Activated naive CD8-positive, alpha-beta T cell treated with anti-CD3 and anti-CD28 coated beads for 36 hours (primary cell): ENCODE results near the gene CXCL17. TPM values are rescaled to one million over a fixed set of nuclear protein-coding genes. Genes with fewer than 3 reads are reported as not detected.
A peak's percentile ranks its signal among the peaks of the same experiment; 100 is the strongest.

Experiments used
- DNase-seq: peaks from one replicate; pipeline ENCODE4 v3.0.0; 2021
- H3K27ac Mint-ChIP-seq: one replicate; pipeline ENCODE4 v1.8.0; 2022; ENCODE audit warnings: mild to moderate bottlenecking, moderate library complexity, mixed read lengths
- H3K27me3 Mint-ChIP-seq: one replicate; pipeline ENCODE4 v1.8.0; 2022; ENCODE audit warnings: mild to moderate bottlenecking, mixed read lengths
- H3K36me3 Mint-ChIP-seq: one replicate; pipeline ENCODE4 v1.8.0; 2021; ENCODE audit warnings: mild to moderate bottlenecking, mixed read lengths
- H3K4me1 Mint-ChIP-seq: one replicate; pipeline ENCODE4 v1.8.0; 2021; ENCODE audit warnings: mixed read lengths
- H3K4me3 Mint-ChIP-seq: one replicate; pipeline ENCODE4 v1.8.0; 2022; ENCODE audit warnings: mild to moderate bottlenecking, moderate library complexity, mixed read lengths
- H3K9me3 Mint-ChIP-seq: one replicate; pipeline ENCODE4 v1.8.0; 2022; ENCODE audit warnings: mixed read lengths
- total RNA-seq, 2 experiments: library from RNA; stranded (reverse); gene quantifications; one replicate each; pipeline ENCODE4 v1.2.3, GENCODE V29; 2021

Gene CXCL17
- total RNA-seq, 2 experiments from 2014 or later = not detected

DNA sequence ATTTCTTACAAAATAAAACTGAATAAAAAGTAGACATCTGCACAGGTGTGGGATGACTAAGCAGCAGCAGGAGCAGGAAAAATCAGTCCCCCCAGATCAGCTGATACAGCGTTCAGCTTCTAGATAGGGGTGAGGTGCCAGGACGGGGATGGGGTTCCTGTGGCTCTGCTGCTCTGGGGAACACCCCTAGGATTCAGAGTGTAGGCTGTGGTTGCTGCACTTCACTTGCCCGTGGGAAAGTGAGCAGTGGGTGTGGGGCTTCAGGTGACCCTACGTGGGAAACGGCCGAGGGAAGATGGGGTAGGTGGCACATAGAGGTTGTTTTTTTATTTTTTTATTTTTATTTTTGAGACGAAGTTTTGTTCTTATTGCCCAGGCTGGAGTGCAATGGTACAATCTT is 3.2 kb upstream of the CXCL17 start:
- H3K27me3 Mint-ChIP-seq = no peaks in the 10 kb centered on the region
- no peak overlapping the region for H3K27ac Mint-ChIP-seq
- no peak for DNase-seq
- no peak overlapping the region for H3K4me3 Mint-ChIP-seq
- H3K9me3 Mint-ChIP-seq = no peaks in the 10 kb centered on the region
- no peaks in the 10 kb centered on the region for H3K36me3 Mint-ChIP-seq
- H3K4me1 Mint-ChIP-seq = peaks cover 5% of the 10 kb centered on the region

DNA sequence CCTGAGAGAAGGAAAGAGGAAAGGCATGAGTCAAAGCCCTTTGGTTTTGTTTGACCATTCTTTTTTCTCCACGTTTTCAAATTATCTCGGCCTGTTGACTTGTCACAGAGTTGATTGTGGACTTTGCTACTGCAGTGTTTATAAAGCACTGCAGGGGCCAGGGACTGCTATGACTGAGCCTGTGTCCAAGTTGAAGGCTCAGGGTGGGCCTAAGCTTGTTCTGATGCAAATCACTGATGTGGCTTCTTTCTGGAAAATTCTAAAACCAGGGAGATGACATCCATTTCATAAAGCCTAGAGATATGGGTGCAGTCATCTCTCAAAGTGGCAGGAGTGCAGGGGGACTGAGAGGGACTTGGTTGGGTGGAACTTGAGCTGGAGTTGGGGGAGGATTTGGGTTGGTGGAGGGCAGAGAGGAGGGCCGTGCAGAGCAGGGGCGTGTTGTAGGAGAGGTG is 1.2 kb upstream of the CXCL17 start:
- H3K36me3 Mint-ChIP-seq = no peaks in the 10 kb centered on the region
- no peak overlapping the region for H3K4me3 Mint-ChIP-seq
- DNase-seq = no peak
- no peaks in the 10 kb centered on the region for H3K9me3 Mint-ChIP-seq
- no peaks in the 10 kb centered on the region for H3K27me3 Mint-ChIP-seq
- H3K27ac Mint-ChIP-seq = no peak overlapping the region
- peaks cover 15% of the 10 kb centered on the region for H3K4me1 Mint-ChIP-seq

DNA sequence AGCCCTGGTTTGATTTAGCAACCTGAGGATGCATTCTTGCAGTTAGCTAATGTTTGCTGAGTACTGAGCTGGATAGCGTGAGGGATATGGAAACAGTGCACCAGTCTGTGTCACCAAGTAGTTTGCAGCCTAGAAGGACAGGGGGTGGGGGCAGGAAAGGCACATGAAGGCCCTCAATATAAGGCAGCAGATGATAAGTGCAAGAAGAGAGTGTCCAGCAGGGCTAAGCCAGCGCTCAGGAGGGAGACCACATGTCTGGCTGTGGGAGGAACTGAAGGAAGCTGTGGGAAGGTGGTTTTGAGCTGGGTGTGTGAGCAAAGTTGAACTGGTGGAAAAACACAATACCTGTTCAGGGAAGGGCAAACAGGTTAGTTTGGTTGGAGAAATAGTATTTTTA is 1.7 kb downstream of the CXCL17 start:
- Mint-ChIP-seq H3K27ac (no peak overlapping the region), H3K4me3 (no peak overlapping the region), H3K36me3 (no peaks in the 10 kb centered on the region), H3K4me1 (peaks cover 19% of the 10 kb centered on the region), H3K27me3 (no peaks in the 10 kb centered on the region), H3K9me3 (no peaks in the 10 kb centered on the region)
- DNase-seq = no peak

DNA sequence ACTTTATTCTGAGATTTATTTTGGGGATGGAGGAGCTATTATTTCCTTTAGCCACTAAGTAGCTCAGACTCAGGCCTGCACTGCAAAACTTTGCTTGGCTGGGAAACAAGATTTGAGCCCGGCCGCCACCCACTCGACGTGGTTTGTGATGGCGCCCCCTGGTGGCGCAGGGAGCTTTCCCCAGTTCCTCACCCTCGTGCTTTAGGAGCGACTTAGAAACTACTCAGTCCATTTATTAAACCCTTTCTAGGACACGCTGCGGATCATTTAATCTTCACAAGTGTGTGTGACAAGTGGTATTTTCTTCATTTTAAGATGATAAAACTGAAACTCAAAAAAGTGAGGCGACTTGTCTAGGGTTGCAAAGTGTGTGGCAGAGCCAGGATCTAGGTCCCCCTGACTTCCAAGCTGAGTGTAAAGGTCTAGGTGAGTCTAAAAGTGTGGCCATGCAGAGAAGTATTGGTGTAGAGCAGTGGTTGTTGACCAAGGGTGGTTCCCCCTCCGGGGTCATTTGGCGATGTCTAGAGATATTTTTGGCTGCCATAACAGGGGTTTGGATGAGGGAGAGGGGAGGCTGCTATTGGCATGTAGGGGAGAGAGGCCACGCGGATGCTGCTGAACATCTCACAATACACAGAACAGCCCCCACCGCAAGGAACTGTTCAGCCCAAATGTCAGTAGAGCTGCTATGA is 2.2 kb downstream of the CXCL17 start:
- H3K4me3 Mint-ChIP-seq = no peak overlapping the region
- no peak overlapping the region for H3K27ac Mint-ChIP-seq

DNA sequence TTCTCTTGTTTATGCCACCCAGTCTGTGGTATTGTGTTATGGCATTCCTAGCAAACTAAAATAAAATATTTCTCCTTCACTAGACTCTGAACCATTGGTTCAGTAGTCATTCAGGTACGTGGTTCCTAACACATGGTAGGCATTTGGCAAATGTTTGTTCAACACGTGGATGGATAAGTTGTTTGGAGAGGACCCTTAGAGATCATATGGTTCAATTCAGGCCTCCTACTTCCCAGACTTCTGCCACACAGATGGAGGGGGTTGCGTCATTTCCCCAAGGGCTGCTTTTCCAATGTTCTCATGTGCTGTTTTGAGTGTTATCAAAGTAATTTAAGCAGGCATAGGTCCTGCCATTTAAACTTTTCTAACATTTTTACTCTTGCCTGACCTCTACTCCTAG is 6.7 kb downstream of the CXCL17 start:
- Mint-ChIP-seq H3K4me1 (peaks cover 15% of the 10 kb centered on the region), H3K27me3 (no peaks in the 10 kb centered on the region), H3K4me3 (no peak overlapping the region), H3K9me3 (no peaks in the 10 kb centered on the region), H3K36me3 (no peaks in the 10 kb centered on the region), H3K27ac (no peak overlapping the region)
- no peak for DNase-seq

More for the DNA sequence above, 2.2 kb downstream of the CXCL17 start:
- Mint-ChIP-seq H3K36me3 (no peaks in the 10 kb centered on the region), H3K27me3 (no peaks in the 10 kb centered on the region), H3K9me3 (no peaks in the 10 kb centered on the region), H3K4me1 (peaks cover 19% of the 10 kb centered on the region)
- DNase-seq = peak; percentile 78

DNA sequence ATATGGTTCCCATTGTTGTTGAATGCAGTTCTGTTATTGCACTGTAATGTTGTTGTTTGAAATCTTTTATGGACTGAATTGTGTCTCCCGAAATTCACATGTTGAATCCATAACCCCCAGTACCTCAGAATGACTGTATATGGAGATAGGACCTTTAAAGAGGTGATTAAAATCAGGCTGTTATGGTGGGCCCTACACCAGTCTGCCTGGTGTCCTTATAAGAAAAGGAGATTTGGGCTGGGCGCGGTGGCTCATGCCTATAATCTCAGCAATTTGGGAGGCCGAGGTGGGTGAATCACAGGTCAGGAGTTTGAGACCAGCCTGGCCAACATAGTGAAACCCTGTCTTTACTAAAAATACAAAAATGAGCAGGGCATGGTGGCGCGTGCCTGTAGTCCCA is 7.4 kb downstream of the CXCL17 start:
- no peaks in the 10 kb centered on the region for H3K9me3 Mint-ChIP-seq
- DNase-seq = no peak
- no peak overlapping the region for H3K27ac Mint-ChIP-seq
- H3K27me3 Mint-ChIP-seq = no peaks in the 10 kb centered on the region
- H3K4me1 Mint-ChIP-seq = peaks cover 8% of the 10 kb centered on the region
- no peaks in the 10 kb centered on the region for H3K36me3 Mint-ChIP-seq
- no peak overlapping the region for H3K4me3 Mint-ChIP-seq

DNA sequence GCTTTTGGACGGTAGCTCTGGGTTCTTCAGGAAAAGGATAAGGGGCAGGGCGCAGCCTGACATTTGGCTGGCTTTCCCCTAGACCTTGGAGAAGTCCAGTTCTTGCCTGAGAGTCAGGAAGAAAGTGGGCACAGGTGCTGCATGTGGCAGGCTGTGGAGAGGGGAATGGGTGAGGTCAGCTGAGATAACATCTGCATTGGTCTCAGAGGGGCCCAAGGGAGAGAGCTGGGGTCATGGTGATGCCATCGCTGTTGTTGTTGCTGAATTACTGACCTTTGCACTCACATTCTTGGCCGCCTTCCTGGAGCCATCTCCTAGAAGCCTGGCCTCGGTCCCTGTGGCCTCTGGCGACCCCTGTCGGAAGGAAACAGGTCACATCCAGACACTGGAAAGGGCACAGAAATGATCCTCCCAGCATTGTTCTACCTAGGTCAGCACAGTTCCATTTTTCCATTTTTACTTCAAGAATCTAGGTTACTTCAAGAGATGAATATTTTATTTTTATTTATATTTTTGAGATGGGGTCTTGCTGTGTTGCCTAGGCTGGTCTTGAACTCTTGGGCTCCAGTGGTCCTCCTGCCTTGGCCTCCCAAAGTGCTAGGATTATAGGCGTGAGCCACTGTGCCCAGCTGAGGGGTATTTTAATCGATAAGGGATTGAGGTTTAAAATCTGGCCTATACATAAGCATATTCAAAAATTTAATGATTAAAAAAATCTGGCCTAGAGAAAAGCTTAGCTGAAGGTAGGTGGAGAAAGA is 9.1 kb downstream of the CXCL17 start:
- Mint-ChIP-seq H3K4me1 (peaks cover 4% of the 10 kb centered on the region), H3K27me3 (no peaks in the 10 kb centered on the region), H3K36me3 (no peaks in the 10 kb centered on the region), H3K27ac (no peak overlapping the region), H3K9me3 (no peaks in the 10 kb centered on the region), H3K4me3 (no peak overlapping the region)
- DNase-seq = peak; percentile 47

DNA sequence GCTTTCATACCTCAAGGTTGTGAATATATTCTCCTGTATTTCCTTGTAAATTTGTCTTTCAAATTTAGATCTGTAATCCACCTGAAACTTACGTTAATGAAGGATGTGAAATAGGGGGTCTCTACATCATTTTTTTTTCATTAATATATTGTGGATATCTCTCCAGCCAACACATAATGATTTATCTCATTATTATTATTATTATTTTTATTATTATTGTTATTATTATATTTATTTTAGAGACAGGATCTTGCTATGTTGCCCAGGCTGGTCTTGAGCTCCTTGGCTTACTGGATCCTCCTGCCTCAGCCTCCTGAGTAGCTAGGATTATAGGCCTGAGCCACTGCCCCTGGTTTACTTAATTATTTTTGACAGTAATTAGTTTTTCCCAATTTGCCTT is 11.3 kb downstream of the CXCL17 start:
- Mint-ChIP-seq H3K27ac (no peak overlapping the region), H3K9me3 (no peaks in the 10 kb centered on the region), H3K27me3 (no peaks in the 10 kb centered on the region), H3K4me1 (no peaks in the 10 kb centered on the region), H3K4me3 (no peak overlapping the region), H3K36me3 (no peaks in the 10 kb centered on the region)
- no peak for DNase-seq

DNA sequence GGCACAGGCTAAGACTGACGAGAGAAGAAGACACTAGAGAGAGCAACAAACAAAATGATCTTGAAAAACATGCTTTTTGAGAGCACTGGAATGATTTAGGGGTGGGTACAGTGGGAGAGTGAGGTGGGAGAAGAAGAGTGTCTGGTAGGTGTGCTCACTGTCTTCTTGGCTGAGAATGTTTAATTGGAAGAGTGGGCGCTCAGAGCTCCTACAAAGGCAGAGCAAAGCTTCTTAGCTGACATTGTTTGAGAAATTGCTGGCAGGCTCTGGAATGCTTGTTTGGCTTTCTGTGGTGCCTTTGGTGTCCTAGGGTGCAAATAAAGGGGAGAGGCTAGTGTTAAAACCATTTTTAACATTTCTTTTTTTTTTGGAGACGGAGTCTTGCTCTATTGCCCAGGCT is 14.1 kb downstream of the CXCL17 start:
- Mint-ChIP-seq H3K4me1 (peaks cover 6% of the 10 kb centered on the region), H3K4me3 (no peak overlapping the region), H3K27ac (no peak overlapping the region), H3K27me3 (no peaks in the 10 kb centered on the region), H3K9me3 (no peaks in the 10 kb centered on the region), H3K36me3 (peaks cover 4% of the 10 kb centered on the region)
- no peak for DNase-seq

DNA sequence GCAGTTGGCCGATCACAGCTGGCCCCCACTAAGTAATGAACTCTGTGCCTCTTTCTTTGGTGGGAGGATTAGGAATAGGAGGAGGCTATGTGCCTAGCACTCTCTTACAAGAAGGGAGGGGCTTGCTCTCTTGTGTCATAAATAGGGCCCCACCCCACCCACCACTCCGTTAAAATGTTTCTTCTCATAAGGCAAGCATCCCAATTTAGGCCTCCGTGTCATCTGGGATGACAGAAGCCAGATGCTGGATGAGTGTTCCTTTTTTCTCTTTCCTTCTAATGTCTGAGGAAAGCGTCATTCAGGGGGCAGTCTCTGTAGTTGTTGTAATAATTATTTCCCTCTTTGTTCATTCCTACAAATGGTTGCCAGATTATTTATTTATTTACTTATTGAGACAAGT is 15.4 kb downstream of the CXCL17 start, which contains the start of gene LIPE:
Gene LIPE, minus strand, starts transcription at position 76 of the 400 bp plus-strand sequence. CDS start 239 bp downstream, outside the sequence.
- Mint-ChIP-seq H3K4me1 (peaks cover 13% of the 10 kb centered on the region), H3K27ac (no peak within 1 kb of the TSS), H3K4me3 (no peak within 1 kb of the TSS), H3K27me3 (no peaks in the 10 kb centered on the region), H3K36me3 (peaks cover 4% of the 10 kb centered on the region), H3K9me3 (no peaks in the 10 kb centered on the region)
- no peak for DNase-seq

DNA sequence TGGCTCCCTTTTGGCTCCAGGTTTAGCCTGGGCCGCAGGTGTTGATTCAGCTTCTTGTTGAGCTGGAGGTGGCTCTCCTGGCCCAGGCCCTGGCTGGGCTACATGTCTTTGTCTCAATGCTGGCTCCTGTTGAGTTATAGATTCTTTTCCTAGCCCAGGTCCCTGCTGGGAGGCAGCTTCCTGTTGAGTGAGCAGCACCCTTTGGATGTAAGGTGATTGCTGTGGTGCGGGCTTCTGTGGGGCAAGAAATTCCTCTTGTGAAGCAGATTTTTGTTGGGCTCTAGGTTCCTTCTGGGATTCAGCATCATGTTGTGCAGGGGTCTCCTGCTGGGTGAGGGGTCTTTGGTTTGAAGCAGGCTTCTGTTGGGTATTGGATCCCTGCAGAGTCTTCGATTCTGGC is 16.1 kb downstream of the CXCL17 start:
- Mint-ChIP-seq H3K4me3 (no peak overlapping the region), H3K9me3 (no peaks in the 10 kb centered on the region), H3K36me3 (peaks cover 4% of the 10 kb centered on the region)

DNA sequence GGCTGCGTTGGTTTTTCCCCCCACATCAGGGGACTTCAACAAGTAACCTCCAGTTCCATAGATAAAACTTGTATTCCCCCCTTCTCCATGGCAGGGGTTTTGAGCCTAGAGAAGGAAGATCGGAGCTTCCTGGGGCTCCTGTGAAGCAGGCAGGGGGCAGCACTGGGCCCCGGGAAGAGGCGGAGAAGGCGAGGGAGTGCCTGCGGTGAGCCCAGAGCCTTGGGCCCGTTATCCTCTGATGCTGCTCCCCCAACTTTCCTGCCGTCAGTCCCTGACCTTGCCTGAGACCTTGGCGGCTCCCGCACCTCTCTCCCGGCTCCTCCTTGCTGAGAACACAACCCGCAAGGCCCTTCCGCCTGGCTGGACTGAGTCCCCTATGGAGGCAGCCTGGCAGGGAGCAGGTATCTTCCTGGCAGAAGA is 18.0 kb downstream of the CXCL17 start:
- H3K4me1 Mint-ChIP-seq = peaks cover 38% of the 10 kb centered on the region
- peaks cover 12% of the 10 kb centered on the region for H3K36me3 Mint-ChIP-seq
- H3K4me3 Mint-ChIP-seq = no peak overlapping the region
- no peaks in the 10 kb centered on the region for H3K27me3 Mint-ChIP-seq
- H3K27ac Mint-ChIP-seq = no peak overlapping the region
- no peaks in the 10 kb centered on the region for H3K9me3 Mint-ChIP-seq
- no peak for DNase-seq

More for the DNA sequence above, 16.1 kb downstream of the CXCL17 start:
- H3K27me3 Mint-ChIP-seq = no peaks in the 10 kb centered on the region
- peaks cover 19% of the 10 kb centered on the region for H3K4me1 Mint-ChIP-seq
- H3K27ac Mint-ChIP-seq = no peak overlapping the region
- DNase-seq = no peak

DNA sequence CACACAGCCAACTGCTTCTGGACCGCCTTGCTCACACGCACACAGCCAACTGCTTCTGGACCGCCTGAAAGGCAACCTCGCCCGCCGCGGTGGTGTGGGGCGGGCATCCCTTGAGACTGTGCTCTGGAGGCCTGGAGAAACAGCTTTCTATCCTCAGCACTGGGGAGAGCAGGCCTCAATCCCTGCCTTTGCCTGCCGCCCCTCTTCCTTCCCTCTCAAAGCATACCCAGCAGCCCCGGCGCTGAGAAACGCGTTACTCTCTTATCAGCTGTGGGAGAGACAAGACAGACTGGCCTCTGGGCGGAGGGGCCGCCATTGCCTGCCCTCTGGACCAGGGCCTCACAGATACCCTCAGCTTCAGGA is 18.4 kb downstream of the CXCL17 start:
- H3K4me1 Mint-ChIP-seq = peaks cover 40% of the 10 kb centered on the region
- H3K27ac Mint-ChIP-seq = peak overlapping the region; percentile 84
- no peak overlapping the region for H3K4me3 Mint-ChIP-seq
- no peaks in the 10 kb centered on the region for H3K9me3 Mint-ChIP-seq
- no peaks in the 10 kb centered on the region for H3K27me3 Mint-ChIP-seq
- DNase-seq = no peak
- H3K36me3 Mint-ChIP-seq = peaks cover 12% of the 10 kb centered on the region

DNA sequence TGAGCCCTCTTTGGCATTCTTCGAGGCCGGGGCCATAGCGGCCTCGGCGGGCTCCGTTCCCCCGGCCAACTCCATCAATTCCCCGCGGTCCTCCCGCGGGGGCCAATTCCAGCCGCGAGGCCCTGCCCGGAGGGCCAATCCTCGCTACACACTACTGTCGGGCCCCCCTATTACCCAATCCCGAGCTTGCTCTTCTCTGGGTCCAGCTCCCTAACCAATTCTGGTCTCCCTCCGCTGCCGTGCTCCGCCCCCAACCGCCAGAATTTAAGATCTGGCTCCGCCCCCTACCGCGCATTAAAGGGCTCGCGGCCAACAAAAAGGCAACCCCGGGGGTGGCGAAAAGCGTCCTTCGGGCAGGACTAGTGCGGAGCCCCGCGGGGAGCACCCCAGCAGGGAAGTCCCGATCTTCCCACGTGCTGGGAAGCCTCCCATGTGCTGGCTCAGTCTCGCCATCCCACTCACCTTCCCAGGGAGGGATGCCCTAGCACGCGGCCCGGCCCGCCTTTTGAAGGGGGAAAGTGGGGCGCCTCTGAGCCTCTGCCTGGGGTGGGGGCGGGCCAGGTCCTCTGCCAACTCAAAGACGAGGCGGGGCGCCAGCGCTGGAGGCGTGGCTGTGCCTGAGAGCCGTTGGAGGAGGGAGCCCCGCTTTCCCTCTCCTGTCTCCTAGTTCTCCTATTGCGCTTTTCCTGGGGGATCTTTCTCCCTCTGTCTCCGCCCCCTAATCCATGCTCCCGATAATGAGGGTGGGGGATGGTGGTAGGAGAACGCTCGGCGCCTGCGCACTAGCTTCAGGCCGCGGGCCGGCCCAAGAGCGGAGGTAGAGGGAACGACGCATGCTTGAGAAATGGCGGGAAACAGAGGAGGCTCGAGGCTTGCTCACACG is 19.0 kb downstream of the CXCL17 start:
- Mint-ChIP-seq H3K27me3 (no peaks in the 10 kb centered on the region), H3K4me3 (peak overlapping the region; percentile 89), H3K9me3 (no peaks in the 10 kb centered on the region), H3K36me3 (peaks cover 14% of the 10 kb centered on the region), H3K27ac (peak overlapping the region; percentile 84), H3K4me1 (peaks cover 40% of the 10 kb centered on the region)
- DNase-seq = peak; percentile 92

DNA sequence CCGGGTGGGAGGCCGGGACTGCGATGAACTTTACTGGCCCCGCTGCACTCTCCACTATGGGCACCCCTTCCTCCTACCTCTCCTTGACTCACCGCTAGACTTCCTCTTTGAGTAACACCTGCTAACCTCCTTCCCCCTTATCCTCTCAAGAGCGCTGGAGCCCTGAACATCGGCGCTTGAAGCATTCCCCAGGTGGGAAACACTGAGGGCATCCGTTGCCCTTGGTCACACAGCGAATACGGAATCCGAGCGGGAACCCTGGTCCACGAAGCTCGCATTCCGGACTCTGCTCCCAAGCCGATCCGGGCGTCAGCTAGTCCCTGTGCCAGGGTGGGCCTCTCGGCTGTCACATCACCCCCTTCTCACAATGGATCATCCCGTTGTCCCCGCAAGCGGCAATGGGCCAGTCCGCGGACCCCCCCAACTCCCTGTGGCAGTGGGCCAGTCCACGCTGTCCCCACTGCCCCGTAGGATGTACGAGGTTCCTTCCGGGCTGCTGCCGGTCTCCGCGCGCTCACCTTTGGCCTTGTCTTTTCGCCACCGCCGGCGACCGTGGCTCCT is 19.8 kb downstream of the CXCL17 start:
- peak overlapping the region; percentile 89 for H3K4me3 Mint-ChIP-seq
- no peaks in the 10 kb centered on the region for H3K27me3 Mint-ChIP-seq
- peak; percentile 56 for DNase-seq
- no peaks in the 10 kb centered on the region for H3K9me3 Mint-ChIP-seq
- peaks cover 14% of the 10 kb centered on the region for H3K36me3 Mint-ChIP-seq
- H3K4me1 Mint-ChIP-seq = peaks cover 40% of the 10 kb centered on the region
- peak overlapping the region; percentile 84 for H3K27ac Mint-ChIP-seq
